Gastroesophageal sphincter (tissue), 3 donors: ENCODE data around the gene ROBO1.

Experiments
- EP300 ChIP-seq: sonication (generic); formaldehyde crosslinking; IDR thresholded peaks from one replicate; pipeline ENCODE4 v1.6.1; 2017; ENCODE audit warnings: antibody characterized with exemption, mild to moderate bottlenecking
- TF ChIP-seq, protein P1 (sequence below), 4 experiments: fragments of 200-600 bp in 2 of 4; fragments of 450-650 bp in 2 of 4; sonication (generic) in 1 of 4; IDR thresholded peaks; one replicate each; pipeline ENCODE4 v1.5.1; 2017 to 2019; ENCODE audit warnings: antibody characterized with exemption in 4 of 4, mild to moderate bottlenecking in 2 of 4, moderate library complexity in 2 of 4

DNA sequence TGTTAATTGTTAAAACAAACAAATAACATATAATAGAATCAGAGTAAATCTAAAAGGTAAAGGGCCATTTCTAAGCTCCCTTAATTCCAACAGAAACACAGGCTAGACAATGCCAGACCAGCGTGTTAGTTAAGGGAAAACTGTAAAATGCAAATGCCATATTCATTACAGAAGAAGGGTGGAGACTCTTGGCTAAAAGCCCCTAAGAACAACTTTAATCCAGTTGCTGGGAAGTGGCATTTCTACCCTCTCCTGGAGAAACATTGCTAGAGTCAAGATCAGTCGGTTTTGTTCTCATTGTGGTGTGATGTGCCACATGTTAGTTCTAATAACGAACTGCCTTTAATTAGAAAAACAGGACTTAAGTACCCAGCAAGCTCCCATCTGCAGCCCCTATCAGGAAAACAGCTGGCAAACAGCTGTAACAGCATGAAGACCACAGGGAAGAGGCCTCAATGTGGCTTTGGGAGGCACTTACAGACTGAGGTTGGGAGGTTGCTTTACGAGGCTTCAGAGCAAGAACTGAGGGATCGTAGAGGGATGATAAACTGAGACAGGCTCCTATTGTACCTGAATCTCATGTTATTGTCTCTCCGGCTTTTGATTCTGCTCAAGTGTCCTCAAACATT is 1134.8 kb downstream of the ROBO1 start:
- TF ChIP-seq, protein P1, sequence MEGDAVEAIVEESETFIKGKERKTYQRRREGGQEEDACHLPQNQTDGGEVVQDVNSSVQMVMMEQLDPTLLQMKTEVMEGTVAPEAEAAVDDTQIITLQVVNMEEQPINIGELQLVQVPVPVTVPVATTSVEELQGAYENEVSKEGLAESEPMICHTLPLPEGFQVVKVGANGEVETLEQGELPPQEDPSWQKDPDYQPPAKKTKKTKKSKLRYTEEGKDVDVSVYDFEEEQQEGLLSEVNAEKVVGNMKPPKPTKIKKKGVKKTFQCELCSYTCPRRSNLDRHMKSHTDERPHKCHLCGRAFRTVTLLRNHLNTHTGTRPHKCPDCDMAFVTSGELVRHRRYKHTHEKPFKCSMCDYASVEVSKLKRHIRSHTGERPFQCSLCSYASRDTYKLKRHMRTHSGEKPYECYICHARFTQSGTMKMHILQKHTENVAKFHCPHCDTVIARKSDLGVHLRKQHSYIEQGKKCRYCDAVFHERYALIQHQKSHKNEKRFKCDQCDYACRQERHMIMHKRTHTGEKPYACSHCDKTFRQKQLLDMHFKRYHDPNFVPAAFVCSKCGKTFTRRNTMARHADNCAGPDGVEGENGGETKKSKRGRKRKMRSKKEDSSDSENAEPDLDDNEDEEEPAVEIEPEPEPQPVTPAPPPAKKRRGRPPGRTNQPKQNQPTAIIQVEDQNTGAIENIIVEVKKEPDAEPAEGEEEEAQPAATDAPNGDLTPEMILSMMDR (IDR thresholded peaks at IDR 0.05), result no peak
- no peak for TF ChIP-seq EP300
